NCI-H69 (cell line): Measurements from ENCODE around the gene NEUROD1.
A peak's percentile ranks its signal among the peaks of the same experiment; 100 is the strongest.

Source experiments
- DNase-seq: peaks from one replicate; lab custom pipeline; 2025; lab: John Stamatoyannopoulos, UW

NEUROD1 gene

DNA sequence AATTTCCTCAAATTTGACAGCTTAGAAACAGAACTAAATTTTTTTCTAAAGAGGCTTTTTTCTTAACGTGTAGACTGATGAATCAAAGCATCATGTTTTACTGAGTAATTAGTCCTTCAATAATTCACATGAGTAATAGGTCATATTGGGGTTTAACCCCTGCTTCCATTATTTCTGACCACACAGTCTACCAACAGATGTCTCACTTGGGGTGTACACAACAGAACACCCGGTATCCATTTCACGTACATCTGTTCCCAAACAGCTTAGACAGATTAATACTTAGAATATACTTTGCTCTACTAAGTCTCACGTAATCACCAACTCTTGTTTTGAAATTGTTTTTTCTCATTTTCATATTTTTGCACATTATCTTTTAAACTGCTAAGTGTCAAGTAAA is 38.2 kb downstream of the NEUROD1 start:
- peak; percentile 81 for DNase-seq

DNA sequence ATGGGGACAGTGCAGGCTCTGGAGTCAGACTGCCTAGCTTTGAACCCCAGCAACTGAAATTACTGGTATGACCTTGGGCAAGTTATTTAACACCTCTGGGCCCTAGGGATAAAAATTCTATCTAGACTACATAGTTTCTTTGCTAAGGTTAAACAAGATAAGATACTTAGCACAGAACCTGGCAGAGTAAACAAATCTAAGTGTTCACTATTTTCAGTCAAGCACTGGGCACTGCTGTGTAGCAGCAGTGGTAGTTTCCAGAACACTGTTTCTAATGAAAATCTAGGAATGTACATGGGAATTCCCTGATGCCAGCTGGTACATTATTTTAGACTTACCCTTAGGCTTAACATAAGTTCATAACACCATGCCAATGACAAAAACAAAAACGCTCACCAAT is 40.6 kb downstream of the NEUROD1 start:
- DNase-seq: no peak

DNA sequence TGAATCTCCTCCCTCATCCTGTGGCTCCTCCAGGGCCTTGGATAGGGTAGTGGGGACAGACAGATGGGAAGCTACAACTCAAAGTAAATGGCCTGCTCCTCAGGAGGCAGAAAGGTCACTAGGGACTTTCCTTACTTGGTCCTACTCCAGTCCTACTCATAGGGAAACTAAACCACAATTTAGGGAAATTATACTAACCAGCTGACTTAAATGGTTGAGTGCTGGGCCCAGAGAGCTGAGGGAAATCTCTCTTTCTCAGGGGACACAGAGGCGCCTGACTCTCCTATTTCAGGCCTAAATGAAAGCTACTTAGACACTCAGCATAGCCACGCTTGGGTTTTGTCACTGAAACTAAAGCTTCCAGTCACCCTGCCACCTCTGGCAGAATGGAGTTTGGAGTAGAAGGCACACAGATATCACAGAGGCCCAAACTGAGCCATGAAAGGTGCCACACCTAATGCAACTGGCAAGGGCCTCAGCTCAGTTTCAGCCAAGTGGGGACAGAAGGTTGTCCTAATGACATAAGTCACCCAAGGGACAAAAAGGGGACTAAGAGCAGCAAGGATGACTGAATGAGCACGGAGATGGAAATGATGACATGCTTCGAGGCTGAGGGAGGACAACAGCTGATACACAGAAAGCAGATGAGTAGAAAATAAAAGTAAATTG is 47.5 kb downstream of the NEUROD1 start:
- DNase-seq: peak; percentile 76

DNA sequence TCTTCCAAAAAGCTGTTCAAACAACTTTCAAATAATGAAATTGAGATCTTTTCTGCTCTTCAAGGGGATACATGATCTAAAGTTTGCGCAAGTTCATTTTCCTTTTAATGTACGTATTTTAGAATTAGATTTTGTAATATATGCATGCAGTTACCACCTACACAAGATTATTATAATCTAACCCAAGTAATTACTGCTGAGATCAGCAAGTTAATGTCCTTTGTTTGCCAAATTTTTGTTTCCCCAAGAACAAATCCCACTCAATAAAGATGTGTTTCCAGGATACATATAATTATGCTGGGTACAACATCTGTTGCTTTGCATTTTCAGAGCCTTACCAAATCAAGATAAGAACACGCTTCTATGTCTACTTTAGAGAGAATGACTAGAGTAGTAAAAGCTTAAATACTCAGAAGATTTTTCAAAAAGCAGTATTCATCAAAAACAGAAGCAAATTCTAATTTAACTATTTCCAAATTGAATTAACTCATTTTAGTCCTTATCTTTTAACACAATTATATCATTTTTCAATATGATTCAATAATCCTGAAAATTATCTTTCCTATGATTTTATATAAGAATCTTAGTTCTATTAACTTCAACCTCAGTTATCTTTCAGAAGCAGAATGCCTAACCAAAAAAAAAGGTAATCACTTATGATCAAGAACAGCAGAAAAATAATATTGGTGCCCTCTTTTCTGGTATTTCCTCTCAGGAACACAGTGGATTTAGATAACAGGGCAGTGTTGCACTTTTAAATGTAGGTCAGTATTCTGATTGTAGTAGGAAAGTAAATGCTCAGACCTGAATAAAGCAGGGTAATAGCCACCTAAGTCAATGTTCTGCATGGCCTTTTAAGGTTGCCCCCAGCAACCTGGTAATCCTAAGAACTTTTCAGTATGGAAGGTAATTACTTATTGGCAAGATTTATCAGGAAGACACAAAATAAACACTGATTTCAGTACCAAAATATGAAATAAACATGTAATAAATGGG is 51.4 kb downstream of the NEUROD1 start:
- peak; percentile 91 for DNase-seq

DNA sequence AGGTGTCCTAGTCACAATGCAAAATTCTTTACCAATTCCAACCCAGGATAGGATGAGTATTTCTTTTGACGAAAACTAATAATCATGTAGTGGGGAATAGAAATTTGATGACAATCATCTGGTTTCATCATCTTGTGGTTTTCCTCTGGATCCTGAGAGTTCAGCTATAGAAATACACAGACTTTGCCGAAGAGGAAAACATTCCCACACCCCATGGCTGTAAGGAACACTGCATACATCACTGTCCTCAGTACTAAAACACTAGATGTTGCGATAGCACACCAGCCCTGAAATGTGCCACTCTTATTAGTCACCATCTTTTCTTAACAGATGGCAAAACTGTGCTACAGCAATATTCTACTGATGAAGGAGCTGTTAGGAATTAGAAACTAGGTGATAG is 52.8 kb downstream of the NEUROD1 start:
- no peak for DNase-seq

DNA sequence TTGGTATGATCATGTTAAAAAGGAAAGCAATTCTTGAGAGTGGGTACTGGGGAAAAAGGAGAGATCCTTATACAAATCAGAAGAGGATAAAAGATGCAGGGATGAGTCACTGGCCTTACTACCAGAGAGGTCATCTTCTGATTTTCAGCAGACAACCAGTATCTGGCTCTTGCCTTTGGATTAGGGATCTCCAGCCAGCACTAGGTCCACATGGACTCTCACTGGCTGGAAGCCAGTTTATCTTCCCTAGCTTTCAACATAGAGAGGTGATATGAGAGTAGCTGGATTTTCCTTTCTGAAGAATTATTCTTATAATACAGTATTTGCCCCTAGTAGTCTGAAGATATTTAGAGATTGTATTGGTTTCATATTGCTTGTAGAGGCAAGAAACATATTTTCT is 53.6 kb downstream of the NEUROD1 start:
- peak; percentile 50 for DNase-seq
